Right forelimb (tissue), 1 donor: Measurements from ENCODE around the gene CD24.

Experiments
- DNase-seq: peaks from one replicate; pipeline ENCODE4 v3.0.0-alpha.2; 2018

The CD24 gene

GRCh38 chr6:106967936-106968555, 6.5 kb downstream of the CD24 start:
- no peak for DNase-seq

DNA sequence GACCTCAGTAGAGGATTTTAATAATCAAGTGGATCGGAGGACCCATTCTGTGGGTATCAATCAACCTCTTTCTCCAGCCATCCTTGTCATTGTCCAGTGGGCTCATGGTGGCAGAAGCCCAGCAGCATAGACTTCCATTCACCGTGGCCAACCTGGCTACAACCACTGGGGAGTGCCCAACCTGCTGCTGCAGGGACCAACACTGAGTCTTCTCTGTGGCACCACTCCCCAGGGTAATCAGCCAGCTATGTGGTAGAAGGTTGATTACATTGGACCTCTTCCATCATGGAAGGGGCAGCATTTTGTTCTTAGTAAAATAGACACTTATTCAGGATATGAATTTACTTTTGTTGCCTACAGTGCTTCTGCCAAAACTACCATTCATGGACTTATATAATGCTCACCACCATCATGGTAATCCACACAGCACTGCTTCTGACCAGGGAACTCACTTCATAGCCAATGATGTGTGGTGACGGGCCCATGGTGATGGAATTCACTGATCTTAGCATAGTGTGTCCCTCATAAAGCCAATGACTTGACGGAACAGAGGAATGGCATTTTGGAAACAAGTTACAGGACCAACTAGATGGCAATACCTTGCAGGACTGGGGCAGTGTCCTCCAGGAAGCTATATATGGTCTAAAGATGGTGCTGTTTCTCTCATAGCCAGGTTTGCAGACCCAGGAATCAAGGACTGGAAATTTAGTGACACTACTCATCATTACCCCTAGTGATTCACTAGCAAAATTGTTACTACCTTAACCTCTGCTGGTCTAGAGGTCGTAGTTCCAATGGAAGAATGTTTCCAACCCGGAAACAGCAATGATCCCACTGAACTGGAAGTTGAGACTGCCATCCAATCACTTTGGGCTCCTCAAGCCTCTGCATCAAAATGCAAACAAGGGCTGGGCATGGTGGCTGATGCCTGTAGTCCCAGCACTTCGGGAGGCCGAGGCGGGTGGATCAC, 7.6 kb downstream of the CD24 start:
- no peak for DNase-seq

- DNase-seq: no peak
These were observed 8.3 kb downstream of the CD24 start for GRCh38 chr6:106966229-106966628.

- DNase-seq: no peak
These were observed 9.6 kb downstream of the CD24 start for GRCh38 chr6:106964954-106965353.

DNA sequence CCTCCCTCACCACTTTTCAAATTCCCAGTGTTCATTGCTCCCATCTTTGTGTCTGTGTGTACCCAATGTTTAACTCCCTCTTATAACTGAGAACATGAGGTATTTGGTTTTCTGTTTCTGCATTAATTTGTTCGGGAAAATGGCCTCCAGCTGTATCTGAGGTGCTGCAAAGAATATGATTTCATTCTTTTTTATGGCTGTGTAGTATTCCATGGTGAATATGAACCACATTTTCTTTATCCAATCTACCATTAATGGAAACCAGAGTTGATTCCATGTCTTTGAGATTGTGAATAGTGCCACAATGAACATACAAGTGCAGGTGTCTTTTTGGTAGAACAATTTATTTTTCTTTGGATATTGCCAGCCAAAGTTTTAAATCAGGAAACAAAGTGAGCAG, 10.4 kb downstream of the CD24 start:
- DNase-seq: no peak

GRCh38 chr6:106963544-106963943, 11.0 kb downstream of the CD24 start:
- no peak for DNase-seq

DNA sequence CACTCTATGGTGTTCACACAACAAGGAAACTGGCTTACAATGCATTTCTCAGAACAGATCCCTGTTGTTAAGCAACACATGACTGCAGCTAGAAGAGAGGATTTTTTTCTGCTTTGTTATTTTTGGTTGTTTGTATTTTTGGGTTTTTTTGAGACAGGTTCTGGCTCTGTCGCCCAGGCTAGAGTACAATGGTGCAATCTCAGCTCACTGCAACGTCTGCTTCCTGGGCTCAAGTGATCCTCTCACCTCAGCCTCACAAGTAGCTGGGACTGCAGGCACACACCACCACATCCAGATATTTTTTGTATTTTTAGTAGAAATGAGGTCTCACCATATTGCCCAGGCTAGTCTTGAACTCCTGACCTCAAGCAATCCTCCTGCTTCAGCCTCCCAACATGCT, 12.7 kb downstream of the CD24 start:
- DNase-seq: no peak

GRCh38 chr6:106961136-106961535, 13.4 kb downstream of the CD24 start:
- no peak for DNase-seq

DNA sequence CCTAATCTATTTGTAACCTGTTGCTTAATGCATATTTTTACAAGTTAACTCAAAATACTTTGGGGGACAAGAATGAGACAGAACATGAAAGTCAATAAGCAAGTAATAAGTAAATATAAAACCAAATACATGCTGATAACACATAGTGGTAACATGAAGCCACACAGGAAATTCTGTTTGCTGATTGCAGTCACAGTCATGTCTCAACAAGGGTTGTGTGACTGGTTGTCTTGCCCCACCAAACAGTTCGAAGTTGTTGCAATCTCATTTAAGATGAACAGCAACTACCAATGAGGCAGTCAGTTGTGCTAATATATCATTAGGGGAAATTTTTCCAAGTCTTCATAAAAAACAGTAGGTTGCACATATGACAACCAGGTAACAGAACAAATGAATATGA, 14.5 kb downstream of the CD24 start:
- DNase-seq: no peak

GRCh38 chr6:106939848-106940247, 34.7 kb downstream of the CD24 start:
- DNase-seq: no peak

- no peak for DNase-seq
These were observed 35.3 kb downstream of the CD24 start for GRCh38 chr6:106939208-106939607.

DNA sequence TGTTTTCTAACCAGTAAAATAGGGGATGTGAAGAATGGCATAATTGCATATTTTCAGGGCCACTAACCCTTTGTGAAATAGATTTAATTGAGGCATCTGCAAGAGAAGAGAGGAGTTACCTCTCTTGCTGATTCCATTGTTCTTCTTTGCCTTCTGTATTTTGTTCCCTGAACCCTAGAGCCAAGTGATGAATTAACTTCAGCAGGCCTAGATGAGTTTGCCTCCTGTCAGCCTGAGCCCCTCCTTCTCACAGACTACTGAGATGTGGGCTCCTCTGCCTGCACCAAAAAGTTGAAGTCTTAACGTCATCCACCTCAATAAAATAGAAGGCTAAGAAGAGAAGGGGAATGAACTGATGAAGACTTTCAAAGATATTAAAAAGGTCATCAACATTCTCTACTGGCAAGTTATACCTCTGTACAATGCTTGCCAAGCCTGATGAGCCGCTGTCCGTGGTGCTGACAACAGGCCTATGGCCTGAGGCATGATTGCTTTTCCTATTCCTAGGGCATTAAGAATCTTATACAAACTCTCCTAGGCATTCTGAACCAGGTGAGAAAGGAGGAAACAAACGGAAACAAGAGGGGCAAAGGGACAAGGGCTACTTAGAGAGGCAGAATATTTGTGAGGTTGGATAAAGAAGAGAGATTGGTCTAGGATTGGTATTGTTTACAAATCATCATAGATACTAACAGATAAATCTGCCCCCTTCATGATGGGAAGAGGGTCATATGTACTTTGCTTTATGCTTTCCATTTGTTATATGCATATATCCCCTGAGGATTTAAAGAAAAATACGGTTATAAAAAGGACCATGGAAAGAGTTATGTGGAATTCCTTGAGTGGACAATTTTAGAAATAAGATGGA, 46.8 kb downstream of the CD24 start:
- peak; percentile 81 for DNase-seq

DNA sequence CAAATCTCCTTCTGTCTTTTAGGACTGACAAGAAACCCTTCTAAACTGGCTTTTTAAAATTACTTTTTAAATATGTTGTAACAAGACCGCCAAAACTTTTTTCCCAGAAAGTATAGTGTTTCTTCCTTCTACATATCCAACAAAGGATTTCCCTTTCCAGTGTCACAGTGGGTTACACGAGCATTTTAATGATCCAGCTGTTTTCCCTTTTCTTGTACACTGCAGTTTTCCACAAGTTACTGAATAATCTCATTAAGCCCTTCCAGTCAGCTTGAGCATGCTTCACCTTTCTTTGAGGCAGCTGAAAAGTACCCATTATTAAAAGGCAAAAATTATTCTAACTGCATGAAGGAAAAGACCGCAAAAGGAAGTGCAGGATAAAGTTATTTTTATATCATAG, 48.6 kb downstream of the CD24 start:
- no peak for DNase-seq

DNA sequence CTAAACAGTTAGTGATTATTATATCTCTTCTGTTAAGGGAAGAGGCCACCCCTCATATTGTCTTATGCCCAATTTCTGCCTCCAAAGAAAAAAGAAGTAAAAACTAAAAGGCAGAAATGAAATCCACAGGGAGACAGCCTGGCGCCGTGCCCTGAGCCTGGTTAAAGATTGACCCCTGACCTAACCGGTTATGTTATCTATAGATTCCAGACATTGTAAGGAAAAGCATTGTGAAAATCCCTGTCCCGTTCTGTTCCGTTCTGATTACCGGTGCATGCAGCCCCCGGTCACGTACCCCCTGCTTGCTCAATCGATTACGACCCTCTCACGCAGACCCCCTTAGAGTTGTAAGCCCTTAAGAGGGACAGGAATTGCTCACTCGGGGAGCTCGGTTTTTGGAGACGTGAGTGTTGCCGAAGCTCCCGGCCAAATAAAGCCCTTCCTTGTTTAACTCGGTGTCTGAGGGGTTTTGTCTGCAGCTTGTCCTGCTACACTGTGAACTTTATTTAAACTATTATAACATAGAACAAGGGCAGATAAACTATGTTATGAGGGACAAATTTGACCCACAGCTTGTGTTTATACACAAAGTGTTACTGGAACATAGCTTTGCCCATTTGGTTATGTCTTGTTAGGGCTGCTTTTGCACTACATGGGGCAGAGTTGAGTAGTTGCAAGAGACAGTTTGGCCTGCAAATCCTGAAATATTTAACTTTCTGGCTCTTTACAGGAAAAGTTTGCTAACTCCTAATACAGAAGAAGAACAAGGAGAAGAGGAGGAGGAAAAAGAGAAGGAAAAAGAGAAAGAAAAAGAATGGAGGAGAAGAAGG, 49.6 kb downstream of the CD24 start:
- no peak for DNase-seq

DNA sequence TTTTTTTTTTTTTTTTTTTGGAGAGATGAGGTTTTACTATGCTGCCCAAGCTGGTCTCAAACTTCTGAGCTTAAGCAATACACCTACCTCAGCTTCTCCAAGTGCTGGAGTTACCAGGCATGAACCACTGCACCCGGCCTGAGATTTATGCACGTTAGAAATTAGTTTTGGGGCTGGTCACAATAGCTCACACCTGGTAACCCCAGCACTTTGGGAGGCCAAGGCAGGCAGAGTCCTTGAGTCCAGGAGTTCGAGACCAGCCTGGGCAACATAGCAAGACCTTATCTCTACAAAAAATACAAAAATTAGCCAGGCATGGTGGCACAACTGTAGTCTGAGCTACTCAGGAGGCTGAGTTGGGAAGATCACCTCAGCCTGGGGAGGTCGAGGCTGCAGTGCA, 51.9 kb downstream of the CD24 start:
- no peak for DNase-seq
